SHP77 (cell line): ENCODE data around the gene ZNF410.
A peak's percentile ranks its signal among the peaks of the same experiment; 100 is the strongest.
"Not testable (repeated sequence)": the region's sequence is repeated elsewhere in the genome, so short reads cannot be mapped to it uniquely, and the experiment has no call there.

ENCODE experiments used
- DNase-seq, 2 experiments: peaks; one replicate each; lab custom pipeline; 2025; lab: John Stamatoyannopoulos, UW

ZNF410 gene

DNA sequence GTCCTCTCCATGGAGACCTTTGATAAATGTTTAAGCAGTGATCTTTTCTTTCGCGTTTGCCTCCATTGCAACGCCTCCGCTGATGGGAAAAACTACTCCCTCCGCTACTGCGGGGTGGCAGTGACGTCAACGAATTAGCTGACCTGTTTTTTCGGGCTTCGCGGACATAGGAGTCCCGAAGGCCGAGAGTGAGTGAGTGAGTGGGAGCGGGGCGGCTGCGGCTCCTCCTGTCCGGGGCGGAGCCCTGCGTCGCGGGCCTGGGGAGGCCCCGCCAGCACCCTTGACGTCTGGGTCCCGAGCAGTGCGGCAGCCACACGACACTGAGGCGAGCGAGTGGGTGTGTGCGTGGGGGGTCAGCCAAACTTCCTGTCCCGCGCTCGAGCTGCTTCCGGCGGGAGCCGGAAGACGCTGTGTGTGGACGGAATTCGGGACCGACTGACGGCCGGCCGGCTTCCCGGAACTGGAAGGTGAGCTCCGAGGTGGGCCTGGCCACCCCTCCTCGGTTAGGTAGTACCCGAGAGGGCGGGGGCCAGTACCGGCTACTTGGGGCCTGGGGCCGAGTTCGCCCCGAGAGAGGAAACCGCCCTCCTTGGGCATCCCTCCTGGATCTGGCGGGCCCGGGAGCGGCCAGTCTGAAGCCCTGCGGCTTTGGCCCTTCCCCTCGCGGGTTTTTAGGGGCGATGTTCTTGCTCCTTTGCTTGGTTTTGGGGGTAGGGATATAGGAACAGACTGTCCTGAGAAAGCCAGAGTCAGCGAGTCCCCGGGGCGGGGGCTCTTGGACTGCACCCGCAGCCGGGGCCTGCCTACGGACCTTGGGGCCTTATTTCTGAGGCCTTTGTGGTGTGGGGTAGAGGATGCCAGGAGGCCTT is at the start of gene ZNF410:
ZNF410 (plus strand) TSS at position 411 of the 869 bp plus-strand sequence. CDS start 5,317 bp downstream, outside the sequence.
- peak; percentile 94 for DNase-seq

GRCh38 chr14:73838293-73839034 is 48.2 kb upstream of the ZNF410 start:
- DNase-seq: not testable (repeated sequence)

- no peak for DNase-seq
Measured at GRCh38 chr14:73842201-73842600, 44.5 kb upstream of the ZNF410 start.

DNA sequence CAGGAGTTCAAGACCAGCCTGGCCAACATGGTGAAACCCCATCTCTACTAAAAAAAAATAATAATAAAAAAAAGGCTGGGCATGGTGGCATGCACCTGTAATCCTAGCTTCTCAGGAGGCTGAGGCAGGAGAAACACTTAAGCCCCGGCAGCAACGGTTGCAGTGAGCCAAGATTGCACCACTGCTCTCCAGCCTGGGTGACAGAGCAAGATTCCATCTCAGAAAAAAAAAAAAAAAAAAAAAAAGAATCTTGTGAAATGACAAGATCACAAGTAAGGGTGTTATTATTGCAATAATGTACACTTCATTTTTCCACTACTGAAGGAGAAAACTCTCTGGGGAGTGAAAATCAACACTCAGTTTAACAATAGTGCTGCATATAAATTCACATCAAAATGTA is 43.8 kb upstream of the ZNF410 start:
- DNase-seq: no peak

DNA sequence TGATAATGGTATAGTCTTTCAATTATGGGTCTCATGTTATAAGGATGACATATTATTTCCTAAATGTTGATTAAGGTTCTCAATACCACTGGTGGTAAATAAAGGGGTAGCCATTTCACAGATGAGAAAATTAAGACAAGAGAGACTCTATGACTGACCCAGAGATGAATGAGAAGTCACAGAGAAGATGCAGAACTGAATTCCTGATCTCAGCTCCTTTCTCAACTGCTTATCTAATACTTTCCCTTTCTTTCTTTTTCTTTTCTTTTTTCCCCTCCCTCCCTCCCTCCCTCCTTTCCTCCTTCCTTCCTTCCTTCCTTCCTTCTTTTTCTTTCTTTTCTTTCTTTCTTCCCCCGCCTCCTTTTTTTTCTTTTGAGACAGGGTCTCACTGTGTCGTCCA is 43.4 kb upstream of the ZNF410 start:
- no peak for DNase-seq

GRCh38 chr14:73846947-73847346 is 39.7 kb upstream of the ZNF410 start:
- DNase-seq: no peak

DNA sequence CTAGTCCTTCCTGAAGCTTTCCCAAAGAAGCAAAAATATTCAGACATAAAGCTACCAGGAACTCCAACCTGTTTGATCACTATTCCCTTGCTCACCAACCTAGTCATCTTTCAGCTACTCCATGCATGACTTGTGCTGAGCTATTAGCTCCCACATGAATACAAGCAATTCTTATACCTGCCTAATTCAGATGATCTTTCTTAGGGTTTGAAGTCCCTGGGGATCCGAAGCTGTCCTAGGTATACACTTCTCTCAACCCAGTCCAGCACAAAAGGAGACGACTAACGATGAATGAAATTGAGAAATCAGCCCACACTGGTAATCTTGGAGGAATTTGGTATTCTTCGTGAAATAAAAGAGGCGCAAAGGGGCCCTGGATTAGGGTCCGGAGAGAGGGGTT is 35.7 kb upstream of the ZNF410 start:
- no peak for DNase-seq

- peak; percentile 96 to 97 for DNase-seq
Measured at GRCh38 chr14:73851567-73852382, 34.9 kb upstream of the ZNF410 start, which contains the start of gene PTGR2. Gene PTGR2, plus strand, starts transcription at chr14:73851831. Its CDS starts 7,032 bp downstream, at chr14:73858863.

GRCh38 chr14:73859145-73859544 is 27.5 kb upstream of the ZNF410 start:
- DNase-seq: no peak

- DNase-seq: no peak
Measured at GRCh38 chr14:73861073-73861472, 25.6 kb upstream of the ZNF410 start.

- DNase-seq: no peak
Measured at GRCh38 chr14:73862480-73862879, 24.2 kb upstream of the ZNF410 start.

DNA sequence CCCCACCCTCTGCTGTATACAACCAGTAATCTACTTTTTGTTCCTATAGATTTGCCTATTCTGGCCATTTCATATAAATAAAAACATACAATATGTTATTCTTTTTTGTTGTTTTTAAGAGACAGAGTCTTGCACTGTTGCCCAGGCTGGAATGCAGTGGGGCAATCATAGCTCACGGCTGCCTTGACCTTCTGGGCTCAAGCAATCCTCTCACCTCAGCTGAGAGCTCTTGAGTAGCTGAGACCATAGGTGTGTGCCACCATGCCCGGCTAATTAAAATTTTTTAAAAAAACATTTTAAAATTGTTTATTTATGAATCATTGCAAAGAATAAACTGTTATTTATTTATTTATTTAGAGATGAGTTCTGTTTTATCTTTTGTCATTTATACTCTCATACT is 23.4 kb upstream of the ZNF410 start:
- no peak for DNase-seq

DNA sequence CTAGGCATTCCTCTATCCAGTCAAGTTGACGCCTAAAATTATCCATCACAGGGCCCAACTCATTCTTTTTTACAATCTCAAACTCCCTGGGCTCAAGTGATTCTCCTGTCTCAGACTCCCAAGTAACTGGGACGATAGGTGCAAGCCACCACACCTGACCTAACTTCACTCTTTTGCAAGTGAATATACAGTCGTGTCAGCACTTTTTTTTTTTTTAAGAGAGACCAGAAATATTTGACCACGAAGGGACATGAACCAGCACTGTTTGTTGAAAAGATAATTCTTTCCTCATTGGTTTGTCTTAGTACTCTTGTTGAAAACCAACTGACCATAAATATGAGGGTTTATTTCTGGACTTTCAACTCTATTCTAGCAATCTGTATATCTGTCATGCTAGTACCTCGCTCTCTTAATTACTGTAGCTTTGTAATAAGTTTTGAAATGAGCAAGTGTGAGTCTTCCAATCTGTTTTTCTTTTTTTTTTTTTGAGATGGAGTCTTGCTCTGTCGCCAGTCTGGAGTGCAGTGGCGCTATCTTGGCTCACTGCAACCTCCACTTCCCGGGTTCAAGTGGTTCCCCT is 21.0 kb upstream of the ZNF410 start:
- no peak for DNase-seq

GRCh38 chr14:73869754-73870153 is 16.9 kb upstream of the ZNF410 start:
- not testable (repeated sequence) for DNase-seq

- DNase-seq: no peak
Measured at GRCh38 chr14:73870525-73871235, 16.0 kb upstream of the ZNF410 start.

DNA sequence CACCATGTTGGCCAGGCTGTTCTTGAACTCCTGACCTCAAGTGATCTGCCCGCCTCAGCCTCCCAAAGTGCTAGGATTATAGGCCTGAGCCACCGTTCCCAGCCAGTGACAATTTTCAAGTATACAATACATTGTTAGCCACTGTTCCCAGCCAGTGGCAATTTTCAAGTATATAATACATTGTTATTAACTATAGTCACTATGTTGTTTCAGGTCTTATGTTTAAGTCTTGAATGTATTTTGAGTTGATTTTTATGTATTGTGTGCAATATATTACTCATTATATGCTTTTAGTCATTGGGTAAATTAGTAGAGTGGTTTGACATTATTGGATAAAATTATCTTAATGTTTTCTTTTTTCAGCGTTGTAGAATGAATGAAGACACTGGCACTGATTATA is 13.0 kb upstream of the ZNF410 start:
- no peak for DNase-seq

GRCh38 chr14:73877790-73878189 is 8.9 kb upstream of the ZNF410 start:
- DNase-seq: no peak

DNA sequence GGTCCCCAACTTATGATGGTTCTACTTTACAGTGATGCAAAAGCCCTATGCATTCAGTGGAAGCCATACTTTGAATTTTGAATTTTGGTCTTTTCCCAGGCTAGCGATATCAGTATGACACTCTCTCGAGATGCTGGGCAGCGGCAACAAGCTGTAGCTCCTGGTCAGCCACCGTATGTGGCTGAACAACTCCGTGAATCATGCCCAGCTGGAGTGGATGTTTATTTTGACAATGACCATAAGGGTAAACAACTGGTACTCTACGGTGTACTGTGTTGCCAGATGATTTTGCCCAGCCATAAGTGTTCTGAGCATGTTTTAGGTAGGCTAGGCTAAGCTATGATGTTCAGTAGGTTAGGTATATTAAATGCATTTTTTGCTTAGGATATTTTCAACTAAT is 8.2 kb upstream of the ZNF410 start:
- no peak for DNase-seq

GRCh38 chr14:73879027-73879426 is 7.6 kb upstream of the ZNF410 start:
- DNase-seq: no peak

DNA sequence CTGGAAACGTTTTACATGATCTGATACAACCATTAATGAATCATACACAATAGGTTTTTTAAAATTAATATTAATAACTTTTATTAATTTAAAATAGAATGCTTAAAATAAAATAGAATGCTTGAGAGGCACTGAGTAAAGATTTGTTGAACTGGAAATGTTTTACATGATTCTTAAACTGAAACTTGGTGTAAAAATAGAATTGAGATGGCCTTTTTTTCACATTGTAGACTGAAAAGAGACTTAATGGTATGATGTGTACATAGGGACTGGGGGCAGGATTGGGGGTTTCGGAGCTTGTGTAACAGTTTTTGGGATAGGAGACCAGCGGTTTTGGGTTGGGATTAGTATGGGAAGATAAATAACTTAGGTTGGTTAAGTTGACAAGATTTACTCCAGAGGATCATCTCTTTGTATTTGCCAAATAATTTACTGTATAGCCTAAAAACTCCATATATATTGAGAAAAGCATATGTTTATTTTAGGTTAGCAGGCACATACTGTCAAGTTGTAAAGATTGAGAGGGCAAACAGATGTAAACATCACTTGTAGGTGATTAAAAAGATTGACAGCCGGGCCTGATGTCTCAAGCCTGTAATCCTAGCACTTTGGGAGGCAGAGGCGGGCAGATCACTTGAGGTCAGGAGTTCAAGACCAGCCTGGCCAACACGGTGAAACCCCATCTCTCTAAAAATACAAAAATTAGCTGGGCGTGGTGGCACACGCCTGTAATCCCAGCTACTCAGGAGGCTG is 2.0 kb upstream of the ZNF410 start:
- no peak for DNase-seq

GRCh38 chr14:73887318-73887616 is 608 bp downstream of the ZNF410 start:
- no peak for DNase-seq
